SK-N-SH (cell line): ENCODE results near the gene FAM83E. TPM values are rescaled to one million over a fixed set of nuclear protein-coding genes. Genes with fewer than 3 reads are reported as not detected.

Source experiments
- CTCF ChIA-PET: fragments of 300-600, 350-600 bp; formaldehyde crosslinking; extraction: SDS; loops from one replicate; lab custom pipeline; 2021; lab: Yijun Ruan, JAX
- POLR2A ChIA-PET: fragments of 350-600 bp; sonication (Branson Sonifier 250); formaldehyde crosslinking; extraction: SDS; loops from one replicate; lab custom pipeline; 2020; ENCODE audit warnings: antibody characterized with exemption, inconsistent platforms; lab: Yijun Ruan, JAX
- DNase-seq: peaks from one replicate; pipeline ENCODE4 v3.0.0; 2012
- H2AFZ ChIP-seq: fragments of 200-600 bp; sonication (generic); 2 replicates; pipeline ENCODE4 v1.8.1; 2016; ENCODE audit warnings: antibody characterized with exemption, mild to moderate bottlenecking, low read depth
- H3F3A ChIP-seq: fragments of 200-600 bp; sonication (generic); replicated peaks from 2 replicates; pipeline ENCODE3; 2016; ENCODE audit warnings: antibody characterized with exemption, mild to moderate bottlenecking; ENCODE audit not compliant: insufficient read depth
- H3K27ac ChIP-seq, 2 experiments: fragments of 200-500 bp in 1 of 2; fragments of 200-600 bp in 1 of 2; sonication (Bioruptor generic) in 1 of 2; sonication (generic), shearing (Covaris generic) in 1 of 2; 2 replicates each; pipeline versions ENCODE4 v1.5.1 to v1.6.1; 2014 to 2016; ENCODE audit warnings: low read depth in 2 of 2, inconsistent platforms in 1 of 2, low read length in 1 of 2, mild to moderate bottlenecking in 1 of 2, mixed read lengths in 1 of 2
- H3K27me3 ChIP-seq: fragments of 200-600 bp; sonication (generic), shearing (Covaris generic); 2 replicates; pipeline ENCODE4 v1.6.1; 2016; ENCODE audit warnings: mixed run types; ENCODE audit not compliant: insufficient read depth
- H3K36me3 ChIP-seq, 2 experiments: fragments of 200-500 bp in 1 of 2; fragments of 200-600 bp in 1 of 2; sonication (Bioruptor generic) in 1 of 2; sonication (generic) in 1 of 2; replicated peaks in 1 of 2; 2 replicates each; pipeline versions ENCODE3 to v1.5.1; 2014 to 2016; ENCODE audit warnings: low read length in 1 of 2, mild to moderate bottlenecking in 1 of 2; ENCODE audit not compliant: insufficient read depth in 2 of 2, control insufficient read depth in 1 of 2
- H3K4me1 ChIP-seq, 2 experiments: fragments of 200-500 bp in 1 of 2; fragments of 200-600 bp in 1 of 2; sonication (Bioruptor generic) in 1 of 2; sonication (generic), shearing (Covaris generic) in 1 of 2; 2 replicates each; pipeline versions ENCODE4 v1.5.1 to v1.6.1; 2014 to 2016; ENCODE audit warnings: low read depth in 1 of 2, low read length in 1 of 2, mixed run types in 1 of 2; ENCODE audit not compliant: insufficient read depth in 2 of 2, control insufficient read depth in 1 of 2
- H3K4me2 ChIP-seq: fragments of 200-600 bp; sonication (generic), shearing (Covaris generic); 2 replicates; pipeline ENCODE4 v1.6.1; 2017; ENCODE audit warnings: mixed run types
- H3K4me3 ChIP-seq, 2 experiments: fragments of 200-500 bp in 1 of 2; fragments of 200-600 bp in 1 of 2; sonication (Bioruptor generic) in 1 of 2; sonication (generic), shearing (Covaris generic) in 1 of 2; 2 replicates each; pipeline versions ENCODE4 v1.5.1 to v1.8.1; 2014 to 2016; ENCODE audit warnings: low read depth in 2 of 2, inconsistent platforms in 1 of 2, low read length in 1 of 2, mild to moderate bottlenecking in 1 of 2, mixed read lengths in 1 of 2, moderate library complexity in 1 of 2
- H3K79me2 ChIP-seq: fragments of 200-600 bp; sonication (generic); 2 replicates; pipeline ENCODE4 v1.8.1; 2017; ENCODE audit warnings: mild to moderate bottlenecking; ENCODE audit not compliant: insufficient read depth
- H3K9ac ChIP-seq: fragments of 200-600 bp; sonication (generic); 2 replicates; pipeline ENCODE4 v1.6.1; 2017; ENCODE audit warnings: mixed run types
- H3K9me2 ChIP-seq: fragments of 200-600 bp; sonication (generic); 2 replicates; pipeline ENCODE4 v1.6.1; 2017; ENCODE audit warnings: mixed run types
- H3K9me3 ChIP-seq: fragments of 200-600 bp; sonication (generic); 2 replicates; pipeline ENCODE4 v1.6.1; 2017; ENCODE audit warnings: mixed run types, mild to moderate bottlenecking, moderate library complexity
- H4K20me1 ChIP-seq: fragments of 200-600 bp; sonication (generic); 2 replicates; pipeline ENCODE4 v1.6.1; 2017; ENCODE audit warnings: mild to moderate bottlenecking, mixed run types; ENCODE audit not compliant: insufficient read depth
- ELF1 ChIP-seq: IDR thresholded peaks from 2 replicates; pipeline ENCODE4 v1.4.0; 2012
- FOXM1 ChIP-seq: IDR thresholded peaks from 2 replicates; pipeline ENCODE4 v1.4.0; 2012; ENCODE audit warnings: low read depth, mild to moderate bottlenecking
- IRF3 ChIP-seq: fragments of 150-350 bp; IDR thresholded peaks from 2 replicates; pipeline ENCODE4 v1.6.1; 2016; ENCODE audit warnings: mild to moderate bottlenecking, low read depth, low read length
- MXI1 ChIP-seq: IDR thresholded peaks from 2 replicates; pipeline ENCODE4 v1.6.1; 2012; ENCODE audit warnings: mild to moderate bottlenecking, low read depth, low read length, improper control_type of control experiment
- RCOR1 ChIP-seq: fragments of 150-350 bp; IDR thresholded peaks from 2 replicates; pipeline ENCODE4 v1.6.1; 2017; ENCODE audit warnings: antibody characterized with exemption, low read length
- RXRA ChIP-seq: IDR thresholded peaks from 2 replicates; pipeline ENCODE4 v1.4.0; 2012; ENCODE audit warnings: low read depth, mild to moderate bottlenecking, borderline replicate concordance
- ZBTB33 ChIP-seq: IDR thresholded peaks from 2 replicates; pipeline ENCODE4 v1.4.0; 2012; ENCODE audit warnings: low read depth, borderline replicate concordance
- WGBS: methylation state at CpG from one replicate; pipeline ENCODE4 v1.1.6; 2017; ENCODE audit warnings: low lambda C conversion rate; 5-methylcytosine and 5-hydroxymethylcytosine counted together
- polyA plus RNA-seq, 3 experiments: library from polyadenylated mRNA; depleted of rRNA; stranded (reverse); fragments of >200 nt; gene quantifications; 2 replicates each; pipeline ENCODE4 v1.2.3, GENCODE V29; 2012
- TF ChIP-seq, protein P1 (sequence below): IDR thresholded peaks from 2 replicates; pipeline ENCODE4 v1.6.1; 2012; ENCODE audit warnings: mild to moderate bottlenecking, low read depth, low read length, moderate library complexity

The FAM83E gene
- polyA plus RNA-seq, 1 of the 3 experiments (the other 2 are of a cell fraction): 0.44 TPM

DNA sequence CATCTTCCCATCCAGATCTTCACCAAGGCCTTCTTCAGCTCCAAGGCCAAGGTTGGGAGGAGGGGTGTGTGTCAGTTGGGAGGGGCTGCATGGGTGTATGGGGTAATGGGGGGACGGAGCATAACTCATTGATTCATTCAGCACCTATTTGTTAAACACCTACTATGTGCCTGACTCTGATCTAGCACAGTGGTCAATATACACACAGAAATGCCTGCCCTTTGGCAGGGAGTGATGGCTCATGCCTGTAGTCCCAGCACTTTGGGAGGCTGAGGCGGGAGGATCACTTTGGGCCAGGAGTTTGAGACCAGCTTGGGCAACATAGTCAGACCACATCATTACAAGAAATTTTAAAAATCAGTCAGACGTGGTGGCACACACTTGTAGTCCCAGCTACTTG lies 27.5 kb downstream of the FAM83E start:
- Histone ChIP-seq H3K9me2 (no peaks in the 10 kb centered on the region), H3K4me3 (no peak overlapping the region), H3K4me1 (no peaks in the 10 kb centered on the region; a peak in 1 of 4 replicates), H3K36me3 (no peaks in the 10 kb centered on the region), H3K27ac (no peak overlapping the region), H3F3A (peaks cover 13% of the 10 kb centered on the region), H2AFZ (no peak overlapping the region), H3K79me2 (no peaks in the 10 kb centered on the region), H3K9ac (no peak overlapping the region), H4K20me1 (no peaks in the 10 kb centered on the region), H3K9me3 (no peaks in the 10 kb centered on the region), H3K27me3 (no peaks in the 10 kb centered on the region), H3K4me2 (no peak overlapping the region)
- no peak for DNase-seq
- 92% methylated on average over 3 of the region's 3 CpGs for WGBS
- POLR2A ChIA-PET: interaction anchor here (0.6 kb wide), 1 partner anchor 640 kb away, joined by 3 read pairs; no protein-coding TSS in a partner anchor
- CTCF ChIA-PET: interaction anchor here (1.1 to 9.2 kb wide), 6 partner anchors 13 to 273 kb away, joined by 5 to 230 read pairs (median 11); partner anchors contain the start of gene LMTK3
- TF ChIP-seq ZBTB33: no peak
- TF ChIP-seq, protein P1, sequence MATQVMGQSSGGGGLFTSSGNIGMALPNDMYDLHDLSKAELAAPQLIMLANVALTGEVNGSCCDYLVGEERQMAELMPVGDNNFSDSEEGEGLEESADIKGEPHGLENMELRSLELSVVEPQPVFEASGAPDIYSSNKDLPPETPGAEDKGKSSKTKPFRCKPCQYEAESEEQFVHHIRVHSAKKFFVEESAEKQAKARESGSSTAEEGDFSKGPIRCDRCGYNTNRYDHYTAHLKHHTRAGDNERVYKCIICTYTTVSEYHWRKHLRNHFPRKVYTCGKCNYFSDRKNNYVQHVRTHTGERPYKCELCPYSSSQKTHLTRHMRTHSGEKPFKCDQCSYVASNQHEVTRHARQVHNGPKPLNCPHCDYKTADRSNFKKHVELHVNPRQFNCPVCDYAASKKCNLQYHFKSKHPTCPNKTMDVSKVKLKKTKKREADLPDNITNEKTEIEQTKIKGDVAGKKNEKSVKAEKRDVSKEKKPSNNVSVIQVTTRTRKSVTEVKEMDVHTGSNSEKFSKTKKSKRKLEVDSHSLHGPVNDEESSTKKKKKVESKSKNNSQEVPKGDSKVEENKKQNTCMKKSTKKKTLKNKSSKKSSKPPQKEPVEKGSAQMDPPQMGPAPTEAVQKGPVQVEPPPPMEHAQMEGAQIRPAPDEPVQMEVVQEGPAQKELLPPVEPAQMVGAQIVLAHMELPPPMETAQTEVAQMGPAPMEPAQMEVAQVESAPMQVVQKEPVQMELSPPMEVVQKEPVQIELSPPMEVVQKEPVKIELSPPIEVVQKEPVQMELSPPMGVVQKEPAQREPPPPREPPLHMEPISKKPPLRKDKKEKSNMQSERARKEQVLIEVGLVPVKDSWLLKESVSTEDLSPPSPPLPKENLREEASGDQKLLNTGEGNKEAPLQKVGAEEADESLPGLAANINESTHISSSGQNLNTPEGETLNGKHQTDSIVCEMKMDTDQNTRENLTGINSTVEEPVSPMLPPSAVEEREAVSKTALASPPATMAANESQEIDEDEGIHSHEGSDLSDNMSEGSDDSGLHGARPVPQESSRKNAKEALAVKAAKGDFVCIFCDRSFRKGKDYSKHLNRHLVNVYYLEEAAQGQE: no peak

DNA sequence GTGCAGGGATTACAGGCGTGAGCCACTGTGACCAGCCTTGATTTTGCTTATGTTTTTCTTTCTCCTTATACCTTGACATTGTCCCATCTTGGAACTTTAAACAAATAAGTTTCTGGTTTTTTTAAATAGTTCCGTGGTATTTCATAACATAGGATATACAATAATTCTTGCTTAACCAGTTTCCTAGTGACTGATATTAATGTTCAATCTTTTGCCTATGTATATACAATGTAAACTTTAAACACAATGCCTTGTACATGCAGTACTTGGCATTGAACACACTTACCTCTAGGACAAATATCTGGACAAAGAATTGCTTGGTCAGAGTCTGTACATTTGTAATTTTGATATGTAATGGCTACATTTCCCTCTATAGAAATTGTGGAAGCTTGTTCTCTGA lies 32.7 kb downstream of the FAM83E start:
- WGBS: 65% methylated on average over 2 of the region's 2 CpGs
- H2AFZ ChIP-seq: no peak overlapping the region
- no peaks in the 10 kb centered on the region for H3K36me3 ChIP-seq
- no peaks in the 10 kb centered on the region for H3K9me2 ChIP-seq
- no peak overlapping the region for H3K4me3 ChIP-seq
- no peaks in the 10 kb centered on the region for H4K20me1 ChIP-seq
- H3K79me2 ChIP-seq: no peaks in the 10 kb centered on the region
- no peak for DNase-seq
- H3K27me3 ChIP-seq: no peaks in the 10 kb centered on the region
- no peaks in the 10 kb centered on the region; a peak in 1 of 4 replicates for H3K4me1 ChIP-seq
- no peaks in the 10 kb centered on the region for H3F3A ChIP-seq
- ChIA-PET CTCF (interaction anchor here (2.8 to 9.2 kb wide), 4 partner anchors 15 to 89 kb away, joined by 8 to 230 read pairs (median 80); partner anchors contain the start of gene LMTK3), POLR2A (no interaction called here)
- H3K9ac ChIP-seq: no peak overlapping the region
- H3K4me2 ChIP-seq: no peak overlapping the region
- no peaks in the 10 kb centered on the region for H3K9me3 ChIP-seq
- H3K27ac ChIP-seq: no peak overlapping the region
- TF ChIP-seq IRF3 (no peak), RXRA (no peak), MXI1 (no peak), ELF1 (no peak), RCOR1 (no peak), FOXM1 (no peak)
